ENCODE measurements around the gene KCTD7.
"Not testable (repeated sequence)": the region's sequence is repeated elsewhere in the genome, so short reads cannot be mapped to it uniquely, and the experiment has no call there.

Gene KCTD7

DNA sequence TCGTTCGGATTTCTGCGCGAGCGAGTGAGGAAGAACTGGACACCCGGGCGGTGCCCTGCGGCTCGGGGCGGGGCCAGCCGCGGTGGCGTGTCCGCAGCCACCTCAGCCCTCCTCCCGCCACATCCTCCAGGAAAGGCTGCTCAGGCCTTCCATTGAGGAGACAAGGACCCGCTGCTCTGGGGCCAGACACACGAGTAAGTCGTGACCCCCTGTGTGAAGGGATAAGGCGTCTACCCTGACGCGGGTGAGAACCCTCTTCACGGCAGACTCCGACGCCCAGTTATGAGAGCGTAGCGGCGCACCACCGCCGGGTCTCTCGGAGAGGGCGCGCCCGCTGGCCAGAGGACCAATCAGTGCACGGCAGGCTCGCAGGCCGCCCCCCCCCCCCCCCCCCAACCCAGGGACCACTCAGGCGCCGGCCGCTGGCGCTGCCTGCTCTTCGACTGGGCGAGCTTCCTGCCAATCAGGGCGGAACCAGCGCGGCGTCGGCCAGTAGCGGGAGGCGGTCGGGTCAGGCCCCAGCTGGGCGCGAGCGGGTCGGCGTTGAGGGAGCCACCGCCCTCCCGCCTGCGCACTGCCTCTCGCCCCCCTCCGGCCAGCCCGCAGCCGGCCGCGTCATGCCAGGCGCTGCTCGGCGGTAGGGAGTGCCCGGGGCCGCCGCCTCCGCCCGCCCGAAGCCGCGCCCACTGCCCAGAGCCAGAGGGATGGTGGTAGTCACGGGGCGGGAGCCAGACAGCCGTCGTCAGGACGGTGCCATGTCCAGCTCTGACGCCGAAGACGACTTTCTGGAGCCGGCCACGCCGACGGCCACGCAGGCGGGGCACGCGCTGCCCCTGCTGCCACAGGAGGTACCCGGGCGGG is at the start of gene KCTD7:
Gene KCTD7 (plus strand): TSS at position 521 of the 861 bp plus-strand sequence. CDS start 184 bp downstream, at position 705.
- DNase-seq (ENCODE audit: low read depth), result peak; percentile 86

DNA sequence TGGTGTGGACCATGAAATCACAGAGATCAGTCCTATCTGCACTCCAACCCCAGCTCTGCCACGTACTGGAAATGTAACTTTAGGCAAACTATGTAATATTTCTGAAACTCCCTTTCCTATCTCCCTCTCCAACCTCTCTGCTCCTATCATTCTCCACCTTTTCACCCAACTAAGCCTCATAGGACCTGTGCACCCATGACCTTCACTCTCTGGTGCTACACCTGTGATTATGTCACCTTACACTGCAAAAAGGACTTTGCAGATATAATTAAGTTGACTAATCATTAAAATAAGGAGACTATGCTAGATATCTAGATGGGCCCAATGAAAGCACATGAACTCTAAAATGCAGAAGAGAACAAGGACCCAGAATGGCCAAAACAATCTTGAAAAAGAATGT is 48.3 kb upstream of the KCTD7 start:
- DNase-seq (ENCODE audit: low read depth), result not testable (repeated sequence)

DNA sequence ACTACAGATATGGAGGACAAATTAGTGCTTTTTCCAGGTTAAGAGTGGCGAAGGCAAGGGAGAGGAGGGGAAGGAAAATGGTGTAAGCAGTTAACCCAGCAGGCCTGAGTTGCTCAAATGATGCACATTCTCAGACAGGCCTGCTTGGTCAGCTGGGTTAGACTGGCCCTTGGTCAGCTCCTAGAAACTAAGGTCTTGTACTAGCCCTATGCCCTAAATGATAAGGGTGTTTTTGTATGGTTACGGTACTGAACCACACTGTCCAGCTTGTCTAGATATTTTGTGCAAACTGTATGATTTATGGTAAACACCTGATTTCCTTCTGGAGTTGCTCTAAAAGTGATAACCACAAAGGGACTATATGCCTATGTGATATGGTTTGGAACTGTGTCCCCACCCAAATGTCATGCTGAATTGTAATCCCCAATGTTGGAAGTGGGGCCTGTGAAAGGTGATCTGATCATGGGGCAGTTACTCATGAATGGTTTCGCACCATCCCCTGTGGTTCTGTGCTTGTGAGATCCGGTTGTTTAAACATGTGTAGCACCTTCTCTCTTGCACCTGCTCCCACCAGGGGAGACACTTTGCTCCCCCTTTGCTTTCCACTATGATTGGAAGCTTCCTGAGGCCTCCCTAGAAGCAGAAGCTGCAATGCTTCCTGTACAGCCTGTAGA is 45.7 kb upstream of the KCTD7 start:
- not testable (repeated sequence) for DNase-seq (ENCODE audit: low read depth)

DNA sequence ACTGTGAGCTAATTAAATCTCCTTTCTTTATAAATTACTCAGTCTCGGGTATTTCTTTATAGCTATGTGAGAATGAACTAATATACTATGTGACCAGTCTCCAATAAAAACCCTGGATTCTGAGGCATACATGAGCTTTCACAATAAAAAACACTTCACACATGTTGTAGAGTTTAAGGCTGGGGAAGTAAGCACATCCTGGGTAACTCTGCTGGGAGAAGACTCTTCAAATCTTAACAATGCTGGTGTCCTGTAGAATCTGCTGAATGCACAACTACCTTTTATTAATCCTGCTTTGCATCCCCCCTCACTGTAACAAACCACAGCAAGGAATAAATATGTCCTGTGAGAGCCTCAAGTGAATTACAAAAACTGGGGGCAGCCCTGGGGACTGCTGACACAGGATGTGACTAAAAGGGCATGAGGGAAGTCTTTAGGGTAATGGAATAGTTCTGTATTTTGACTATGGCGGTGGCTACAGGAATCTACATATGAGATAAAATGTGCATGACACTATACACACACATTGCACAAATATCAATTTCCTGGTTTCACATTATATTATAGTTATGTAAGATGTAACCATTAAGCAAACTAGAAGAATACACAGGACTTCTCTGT is 45.1 kb upstream of the KCTD7 start:
- no peak for DNase-seq (ENCODE audit: low read depth)

- DNase-seq (ENCODE audit: low read depth), result no peak
Observed at GRCh38 chr7:66586181-66586580, 42.5 kb upstream of the KCTD7 start.

DNA sequence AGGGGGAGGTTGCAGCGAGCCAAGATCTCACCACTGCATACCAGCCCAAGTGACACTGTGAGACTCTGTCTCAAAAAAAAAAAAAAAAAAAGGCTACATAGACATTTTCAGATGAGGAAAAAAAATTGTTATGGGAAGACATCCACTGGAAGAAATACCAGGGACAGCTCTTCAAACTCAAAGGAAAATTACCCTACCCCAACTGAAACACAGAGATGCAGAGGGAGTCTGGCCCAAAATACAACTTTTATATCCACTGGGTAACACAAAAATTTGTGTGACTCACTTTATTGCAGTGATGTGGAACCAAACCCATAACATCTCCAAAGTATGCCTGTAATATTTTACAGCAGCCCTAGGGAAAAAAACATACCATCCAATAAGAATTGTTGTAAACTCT is 40.5 kb upstream of the KCTD7 start:
- not testable (repeated sequence) for DNase-seq (ENCODE audit: low read depth)

GRCh38 chr7:66588856-66589570 is 39.7 kb upstream of the KCTD7 start:
- not testable (repeated sequence) for DNase-seq (ENCODE audit: low read depth)

DNA sequence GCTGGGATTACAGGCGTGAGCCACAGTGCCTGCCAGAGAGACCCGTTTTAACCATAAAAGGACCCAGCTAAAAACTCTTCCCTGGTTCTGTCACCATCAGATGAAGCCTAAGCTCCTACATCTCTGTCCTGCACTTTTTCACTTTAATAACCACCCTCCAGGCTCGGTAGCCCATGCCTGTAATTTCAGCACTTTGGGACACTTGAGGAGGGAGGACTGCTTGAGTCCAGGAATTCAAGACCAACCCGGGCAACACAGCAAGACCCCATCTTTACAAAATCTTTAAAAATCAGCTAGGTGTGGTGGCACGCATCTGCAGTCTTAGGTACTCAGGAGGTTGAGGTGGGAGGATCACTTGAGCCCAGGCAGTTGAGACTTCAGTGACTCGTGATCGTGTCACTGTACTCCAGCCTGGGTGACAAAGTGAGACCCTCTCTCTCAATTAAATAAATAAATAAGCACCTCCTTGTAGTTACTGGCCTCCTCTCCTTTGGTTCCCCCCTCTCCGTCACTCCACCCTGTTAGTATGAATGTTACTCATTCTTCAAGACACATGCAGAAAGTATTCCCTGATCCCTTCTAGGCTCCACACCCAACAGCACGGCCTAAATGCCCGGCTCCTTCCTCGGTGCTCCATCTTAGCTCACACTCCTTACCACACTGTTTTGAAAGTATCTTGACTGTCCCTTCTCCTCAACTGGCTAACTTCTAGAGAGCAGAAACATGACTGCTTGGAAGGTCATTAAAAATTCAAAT is 38.2 kb upstream of the KCTD7 start:
- DNase-seq (ENCODE audit: low read depth), result not testable (repeated sequence)

DNA sequence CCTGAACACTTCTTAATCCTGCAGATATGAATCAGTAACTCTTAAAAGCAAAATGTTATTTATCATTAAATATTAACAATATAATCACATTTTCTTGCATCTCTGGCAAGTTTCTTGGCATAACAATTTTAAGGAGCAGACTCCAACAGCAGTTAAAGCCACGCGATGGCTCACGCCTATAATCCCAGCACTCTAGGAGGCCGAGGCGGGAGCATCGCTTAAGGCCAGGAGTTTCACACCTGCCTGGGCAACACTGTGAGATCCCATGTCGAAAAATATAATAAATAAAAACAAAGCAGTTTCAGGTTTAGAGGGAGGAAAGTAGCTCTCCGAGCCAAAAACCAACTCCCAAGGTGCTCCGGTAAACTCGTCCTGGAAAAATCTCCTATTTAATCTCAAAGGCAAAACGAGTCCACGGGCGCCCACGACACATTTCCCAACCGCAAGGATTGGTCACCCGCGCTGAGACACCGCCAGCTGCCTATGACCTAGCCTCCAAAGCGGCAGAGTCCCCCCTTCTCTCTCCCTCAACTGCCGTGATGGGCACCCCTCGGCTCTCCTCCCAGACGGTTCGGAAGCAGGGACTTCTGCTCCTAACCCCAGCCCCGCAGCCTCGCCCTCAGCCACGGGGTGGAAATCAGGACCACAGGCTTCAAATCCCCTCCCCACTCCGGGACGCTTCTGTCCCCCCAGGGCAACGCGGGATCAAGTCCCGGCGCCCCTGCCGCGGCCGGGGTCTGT is 37.5 kb upstream of the KCTD7 start:
- DNase-seq (ENCODE audit: low read depth), result not testable (repeated sequence)

- peak; percentile 80 for DNase-seq (ENCODE audit: low read depth)
Observed at GRCh38 chr7:66591799-66592596, 36.7 kb upstream of the KCTD7 start.

- not testable (repeated sequence) for DNase-seq (ENCODE audit: low read depth)
Observed at GRCh38 chr7:66592597-66593146, 36.0 kb upstream of the KCTD7 start.

- DNase-seq (ENCODE audit: low read depth), result not testable (repeated sequence)
Observed at GRCh38 chr7:66594082-66594481, 34.6 kb upstream of the KCTD7 start.

DNA sequence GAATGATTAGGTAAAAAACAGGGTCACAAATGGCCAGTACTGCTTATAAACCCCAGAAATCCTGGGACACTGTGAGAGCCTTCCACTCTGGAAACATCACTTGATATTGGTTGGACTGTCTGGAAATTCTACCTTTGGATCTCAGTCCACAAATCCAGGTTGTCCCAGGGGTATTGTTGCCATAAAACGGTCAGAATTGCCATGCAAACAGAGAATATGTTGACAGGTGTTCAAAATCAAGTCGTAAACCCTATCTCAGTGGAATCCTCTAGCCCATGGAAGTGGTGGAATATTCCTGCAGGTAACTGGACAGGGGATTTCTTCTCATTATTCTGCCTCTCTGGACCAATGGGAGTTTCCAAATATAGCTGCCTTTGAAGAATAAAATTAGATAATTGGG is 31.2 kb upstream of the KCTD7 start:
- no peak for DNase-seq (ENCODE audit: low read depth)

DNA sequence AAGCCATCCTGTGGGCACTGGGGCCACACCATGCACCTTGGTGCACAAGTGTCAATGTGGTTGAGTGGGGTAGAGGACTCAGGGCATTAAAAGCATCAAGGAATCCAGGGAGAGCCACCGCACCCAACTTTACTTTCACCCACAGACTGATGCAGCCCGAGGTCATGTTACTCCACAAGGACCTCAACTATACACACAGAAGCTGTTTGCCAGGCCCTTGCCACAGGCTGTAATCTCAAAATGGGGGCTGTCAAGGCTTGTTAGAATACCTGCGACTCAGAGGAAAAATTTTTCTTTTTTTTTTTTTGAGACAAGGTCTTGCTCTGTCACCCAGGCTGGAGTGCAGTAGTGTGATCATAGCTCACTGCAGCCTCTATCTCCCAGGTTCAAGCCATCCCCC is 26.5 kb upstream of the KCTD7 start:
- no peak for DNase-seq (ENCODE audit: low read depth)

GRCh38 chr7:66604198-66604597 is 24.5 kb upstream of the KCTD7 start:
- no peak for DNase-seq (ENCODE audit: low read depth)

DNA sequence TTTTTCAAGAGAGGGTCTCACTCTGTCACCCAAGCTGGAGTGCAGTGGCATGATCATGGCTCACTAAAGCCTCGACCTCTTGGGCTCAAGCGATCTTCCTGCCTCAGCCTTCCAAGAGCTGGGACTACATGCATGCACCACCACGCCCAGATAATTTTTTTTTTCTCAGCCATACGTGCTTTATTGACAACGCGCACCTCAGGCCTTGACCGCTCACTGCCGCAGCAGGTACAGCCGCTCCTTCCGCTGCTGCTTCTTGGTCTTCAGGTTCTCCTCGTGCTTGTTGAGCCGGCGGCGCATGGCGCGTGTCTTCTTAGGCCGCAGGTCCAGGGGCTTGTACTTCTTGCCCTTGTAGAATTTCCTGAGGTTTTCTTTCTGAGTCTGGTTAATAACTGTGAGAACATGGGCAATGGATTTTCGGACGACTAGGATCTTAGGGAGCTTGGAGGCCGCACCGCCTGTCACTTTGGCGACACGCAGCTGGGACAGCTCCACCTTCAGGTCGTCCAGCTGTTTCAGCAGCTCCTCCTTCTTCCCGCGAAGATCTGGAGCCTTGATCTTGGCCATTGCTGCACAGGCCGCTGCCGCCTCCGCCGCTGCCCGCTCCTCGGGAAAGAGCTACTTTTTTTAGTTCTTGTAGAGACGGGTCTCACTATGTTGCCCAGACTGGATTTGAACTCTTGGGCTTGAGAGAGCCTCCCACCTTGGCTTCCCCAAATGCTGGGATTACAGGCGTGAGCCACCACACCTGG is 22.0 kb upstream of the KCTD7 start:
- not testable (repeated sequence) for DNase-seq (ENCODE audit: low read depth)

- DNase-seq (ENCODE audit: low read depth), result no peak
Observed at GRCh38 chr7:66609176-66609575, 19.5 kb upstream of the KCTD7 start.

- not testable (repeated sequence) for DNase-seq (ENCODE audit: low read depth)
Observed at GRCh38 chr7:66614596-66614995, 14.1 kb upstream of the KCTD7 start.

DNA sequence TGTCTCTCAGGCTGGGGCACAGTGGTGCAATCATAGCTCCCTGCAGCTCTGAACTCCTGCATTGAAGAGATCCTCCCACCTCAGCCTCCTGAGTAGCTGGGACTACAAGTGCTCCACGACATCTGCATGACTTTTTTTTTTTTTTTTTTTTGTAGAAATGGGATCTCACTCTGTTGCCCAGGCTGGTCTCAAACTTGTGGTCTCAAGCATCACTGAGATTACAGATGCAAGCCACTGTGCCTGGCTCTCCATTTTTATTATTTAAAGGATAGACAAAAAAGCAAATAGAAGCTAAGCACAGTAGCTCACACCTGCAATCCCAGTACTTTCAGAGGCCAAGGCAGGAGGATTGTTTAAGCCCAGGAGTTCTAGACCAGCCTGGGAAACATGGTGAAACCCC is 13.0 kb upstream of the KCTD7 start:
- no peak for DNase-seq (ENCODE audit: low read depth)

All from activated T-cell treated with anti-CD3 and anti-CD28 coated beads for 1 hour (primary cell).